Testis (tissue), 3 donors: ENCODE measurements around the gene TSTD2. TPM values are rescaled to one million over a fixed set of nuclear protein-coding genes. Genes with fewer than 3 reads are reported as not detected.

ENCODE experiments used
- DNase-seq: peaks from one replicate; pipeline ENCODE4 v3.0.0-alpha.2; 2019
- H3K27ac ChIP-seq, 2 donors: fragments of 200-600 bp; sonication (generic); one replicate each; pipeline ENCODE4 v1.5.1; 2019
- H3K27me3 ChIP-seq: fragments of 200-600 bp; sonication (generic); one replicate; pipeline ENCODE4 v1.5.1; 2019
- H3K36me3 ChIP-seq: fragments of 200-600 bp; sonication (generic); one replicate; pipeline ENCODE4 v1.5.1; 2017; ENCODE audit warnings: low read depth; ENCODE audit errors: missing control alignments
- H3K4me1 ChIP-seq: fragments of 200-600 bp; sonication (generic); one replicate; pipeline ENCODE4 v1.5.1; 2019
- H3K4me3 ChIP-seq, 2 donors: fragments of 200-600 bp; sonication (generic); one replicate each; pipeline ENCODE4 v1.5.1; 2017 to 2019
- H3K9me3 ChIP-seq: fragments of 200-600 bp; sonication (generic); one replicate; pipeline ENCODE4 v1.5.1; 2017
- POLR2A ChIP-seq: fragments of 450-650 bp; IDR thresholded peaks from one replicate; pipeline ENCODE4 v1.6.1; 2017; ENCODE audit warnings: antibody characterized with exemption, mild to moderate bottlenecking, moderate library complexity
- WGBS, 2 donors: methylation state at CpG; one replicate each; pipeline ENCODE4 v1.1.5; 2018; 5-methylcytosine and 5-hydroxymethylcytosine counted together
- intact Hi-C: fragments of 100-400 bp; cut with DNase I; formaldehyde crosslinking; loops from one replicate; pipeline ENCODE4 v1.15.1; 2023; ENCODE audit warnings: low total_unique reads
- polyA plus RNA-seq: library from polyadenylated mRNA; stranded (reverse); fragments of 350-450 nt; fragmentation: Illumina TruSeq; extraction: RNeasy Lipid Tissue Mini Kit (QIAGEN cat#74804); gene quantifications from one replicate; pipeline ENCODE4 v1.2.3, GENCODE V29; 2014; ENCODE audit warnings: low read depth, low replicate concordance; ENCODE audit not compliant: insufficient read depth
- total RNA-seq, 2 donors: library from RNA; depleted of rRNA; stranded (reverse); fragments of >200 nt; gene quantifications; one replicate each; pipeline ENCODE4 v1.2.3, GENCODE V29; 2016
- TF ChIP-seq, protein P1 (sequence below), 3 experiments: fragments of 450-650 bp in 2 of 3; fragments of 200-600 bp in 1 of 3; sonication (generic) in 1 of 3; IDR thresholded peaks; one replicate each; pipeline ENCODE4 v1.5.1; 2016 to 2019; ENCODE audit warnings: antibody characterized with exemption in 3 of 3, mild to moderate bottlenecking in 2 of 3, moderate library complexity in 1 of 3

The TSTD2 gene
- total and polyA plus RNA-seq, 3 donors from 2014 or later = 20.0 to 35.6 (median 31.8) TPM

DNA sequence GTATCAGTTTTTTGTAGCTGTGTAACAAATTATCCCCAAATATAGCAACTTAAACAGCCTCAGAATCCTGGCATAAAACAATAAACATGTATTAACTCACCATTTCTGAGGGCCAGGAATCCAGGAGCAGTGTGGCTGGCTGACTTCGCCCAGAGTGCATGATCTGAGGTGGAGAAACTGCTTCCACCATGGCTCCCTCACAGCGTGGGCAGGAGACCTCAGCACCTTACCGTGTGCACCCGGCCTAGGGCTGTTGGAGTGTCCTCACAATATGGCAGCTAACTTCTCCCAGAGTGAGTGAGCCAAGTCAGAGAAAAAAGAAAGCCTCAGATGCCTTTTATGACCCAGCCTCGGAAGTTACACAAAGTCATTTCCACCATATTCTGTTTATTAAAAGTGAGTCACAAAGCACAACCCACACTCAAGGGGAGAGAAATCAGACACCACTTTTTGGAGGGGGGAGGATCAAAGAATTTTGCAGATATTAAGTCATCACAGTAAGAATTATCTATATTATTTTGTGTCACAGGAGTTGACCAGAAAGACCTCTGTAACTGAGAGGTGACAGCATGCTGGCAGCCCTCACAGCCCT lies 59.6 kb downstream of the TSTD2 start:
- no peak overlapping the region for H3K27ac ChIP-seq
- peak overlapping the region; percentile 45 to 50 for H3K4me3 ChIP-seq
- H3K9me3 ChIP-seq = no peaks in the 10 kb centered on the region
- intact Hi-C loops = loop anchor here (10.0 kb wide), 1 partner anchor 61 kb away; the partner anchor contains the start of genes NCBP1 and TSTD2
- H3K4me1 ChIP-seq = no peaks in the 10 kb centered on the region
- no peaks in the 10 kb centered on the region for H3K36me3 ChIP-seq
- H3K27me3 ChIP-seq = no peaks in the 10 kb centered on the region
- TF ChIP-seq, protein P1, sequence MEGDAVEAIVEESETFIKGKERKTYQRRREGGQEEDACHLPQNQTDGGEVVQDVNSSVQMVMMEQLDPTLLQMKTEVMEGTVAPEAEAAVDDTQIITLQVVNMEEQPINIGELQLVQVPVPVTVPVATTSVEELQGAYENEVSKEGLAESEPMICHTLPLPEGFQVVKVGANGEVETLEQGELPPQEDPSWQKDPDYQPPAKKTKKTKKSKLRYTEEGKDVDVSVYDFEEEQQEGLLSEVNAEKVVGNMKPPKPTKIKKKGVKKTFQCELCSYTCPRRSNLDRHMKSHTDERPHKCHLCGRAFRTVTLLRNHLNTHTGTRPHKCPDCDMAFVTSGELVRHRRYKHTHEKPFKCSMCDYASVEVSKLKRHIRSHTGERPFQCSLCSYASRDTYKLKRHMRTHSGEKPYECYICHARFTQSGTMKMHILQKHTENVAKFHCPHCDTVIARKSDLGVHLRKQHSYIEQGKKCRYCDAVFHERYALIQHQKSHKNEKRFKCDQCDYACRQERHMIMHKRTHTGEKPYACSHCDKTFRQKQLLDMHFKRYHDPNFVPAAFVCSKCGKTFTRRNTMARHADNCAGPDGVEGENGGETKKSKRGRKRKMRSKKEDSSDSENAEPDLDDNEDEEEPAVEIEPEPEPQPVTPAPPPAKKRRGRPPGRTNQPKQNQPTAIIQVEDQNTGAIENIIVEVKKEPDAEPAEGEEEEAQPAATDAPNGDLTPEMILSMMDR (IDR thresholded peaks at IDR 0.05) = no peak
- TF ChIP-seq POLR2A = no peak
- no peak for DNase-seq
- WGBS, 2 donors = 73 to 77% methylated on average over 5 of the region's 5 CpGs

DNA sequence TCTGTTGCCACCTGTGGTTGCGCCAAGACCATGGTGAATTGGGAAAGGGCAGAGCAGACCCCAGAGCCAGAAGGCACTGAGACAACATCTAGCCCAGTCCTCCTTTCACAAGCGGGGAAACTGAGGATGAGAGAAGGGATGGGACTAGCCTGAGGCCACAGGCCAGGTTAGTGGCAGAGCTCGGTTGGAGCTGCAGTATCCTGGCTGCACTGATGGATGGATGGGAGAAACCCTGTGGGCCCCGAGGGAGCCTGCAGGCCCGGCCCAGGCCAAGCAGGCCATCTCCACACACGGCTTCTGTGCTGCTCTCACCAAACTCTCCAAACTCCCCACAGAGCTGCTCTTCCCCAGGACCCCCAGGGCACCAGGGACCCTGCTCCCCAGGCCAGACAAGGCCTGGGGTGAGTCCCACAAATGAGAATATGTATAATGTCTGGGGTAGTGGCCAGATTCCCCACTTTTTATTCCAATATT lies 60.2 kb downstream of the TSTD2 start:
- no peaks in the 10 kb centered on the region for H3K9me3 ChIP-seq
- TF ChIP-seq POLR2A = no peak
- TF ChIP-seq, protein P1 (IDR thresholded peaks at IDR 0.05) = no peak
- H3K4me3 ChIP-seq = no peak overlapping the region
- no peaks in the 10 kb centered on the region for H3K36me3 ChIP-seq
- intact Hi-C loops = loop anchor here (10.0 kb wide), 1 partner anchor 62 kb away; the partner anchor contains the start of genes NCBP1 and TSTD2
- 83 to 86% methylated on average over 6 of the region's 6 CpGs for WGBS, 2 donors
- no peak overlapping the region for H3K27ac ChIP-seq
- no peaks in the 10 kb centered on the region for H3K27me3 ChIP-seq
- no peak for DNase-seq
- H3K4me1 ChIP-seq = no peaks in the 10 kb centered on the region

DNA sequence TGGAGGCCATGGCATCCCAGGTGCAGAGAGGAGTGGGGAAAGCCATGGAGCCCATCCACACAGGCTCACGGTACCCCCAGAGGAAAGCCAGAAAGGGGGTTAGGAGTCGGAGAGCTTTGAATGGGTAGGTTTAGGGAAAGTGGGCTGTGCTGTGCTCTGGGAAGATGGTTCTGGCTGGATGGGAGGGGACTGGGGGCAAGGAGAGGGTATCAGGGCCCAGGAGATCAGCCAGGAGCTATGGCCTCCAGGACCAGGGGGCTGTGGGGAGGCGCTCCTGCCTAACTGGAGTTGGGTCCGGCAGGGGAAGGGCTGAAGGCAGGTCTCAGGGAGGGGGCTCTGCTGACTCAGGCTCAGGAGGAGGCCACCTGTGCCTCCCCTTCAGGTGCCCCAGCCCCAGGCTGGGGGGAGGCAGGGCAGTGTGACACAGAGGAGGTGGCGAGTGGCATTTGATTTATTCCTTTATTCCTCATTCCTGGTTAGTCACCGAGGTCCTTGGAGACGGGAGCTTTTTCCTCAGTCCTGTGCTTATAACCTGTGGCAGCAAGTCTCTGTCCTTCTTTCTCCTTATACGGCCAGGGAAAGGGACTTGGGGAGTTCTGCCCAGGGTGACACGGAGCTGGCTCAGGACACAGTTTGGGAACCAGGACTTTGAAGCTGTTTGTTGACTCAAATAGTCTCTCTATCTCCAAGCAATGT lies 60.8 kb downstream of the TSTD2 start:
- no peak overlapping the region for H3K4me3 ChIP-seq
- WGBS, 2 donors = 86 to 89% methylated on average over 8 to 9 of the region's 9 CpGs
- no peak overlapping the region for H3K27ac ChIP-seq
- no peaks in the 10 kb centered on the region for H3K9me3 ChIP-seq
- intact Hi-C loops = loop anchor here (10.0 kb wide), 1 partner anchor 62 kb away; the partner anchor contains the start of genes NCBP1 and TSTD2
- no peaks in the 10 kb centered on the region for H3K4me1 ChIP-seq
- H3K36me3 ChIP-seq = no peaks in the 10 kb centered on the region
- TF ChIP-seq, protein P1 (IDR thresholded peaks at IDR 0.05) = no peak
- TF ChIP-seq POLR2A = no peak
- no peak for DNase-seq
- no peaks in the 10 kb centered on the region for H3K27me3 ChIP-seq

DNA sequence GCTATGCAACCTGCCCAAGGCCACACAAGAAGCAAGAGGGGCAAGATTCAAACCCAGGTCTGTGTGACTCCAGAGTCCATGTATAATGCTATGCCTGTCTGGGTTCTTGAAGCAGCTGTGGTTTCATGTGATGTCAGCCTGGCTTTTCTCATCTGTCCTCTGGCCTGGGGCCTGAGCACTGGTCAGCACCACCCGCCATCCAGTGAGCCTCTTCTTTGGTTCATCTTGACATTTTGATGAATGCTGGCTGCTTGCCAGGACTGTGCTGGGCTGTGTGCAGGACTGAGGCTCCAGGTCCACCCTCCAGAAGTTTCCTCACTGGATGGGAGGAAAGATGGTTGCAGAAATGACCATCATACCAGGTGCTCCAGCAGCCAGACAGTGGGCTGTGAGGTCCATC lies 61.5 kb downstream of the TSTD2 start:
- Histone ChIP-seq H3K9me3 (no peaks in the 10 kb centered on the region), H3K36me3 (no peaks in the 10 kb centered on the region), H3K27ac (no peak overlapping the region), H3K4me1 (no peaks in the 10 kb centered on the region), H3K27me3 (no peaks in the 10 kb centered on the region), H3K4me3 (no peak overlapping the region)
- TF ChIP-seq, protein P1 (IDR thresholded peaks at IDR 0.05) = no peak
- TF ChIP-seq POLR2A = no peak
- DNase-seq = no peak
- 84 to 88% methylated on average over 1 of the region's 1 CpG for WGBS, 2 donors
- intact Hi-C loops = loop anchor here (10.0 kb wide), 1 partner anchor 63 kb away; the partner anchor contains the start of genes NCBP1 and TSTD2
